ENCODE measurements around the gene CC2D1A.

The CC2D1A gene

GRCh38 chr19:13905634-13906520 lies at the start of gene CC2D1A, which contains the start of gene BRME1:
TSS of gene CC2D1A (plus strand) at chr19:13906201. CDS start at chr19:13906442, 241 bp downstream.
TSS of gene BRME1 (minus strand) at chr19:13906117. CDS start at chr19:13904892, 1,225 bp downstream.
- peak; percentile 92 for DNase-seq

GRCh38 chr19:13856497-13856896 lies 49.5 kb upstream of the CC2D1A start:
- DNase-seq = no peak

DNA sequence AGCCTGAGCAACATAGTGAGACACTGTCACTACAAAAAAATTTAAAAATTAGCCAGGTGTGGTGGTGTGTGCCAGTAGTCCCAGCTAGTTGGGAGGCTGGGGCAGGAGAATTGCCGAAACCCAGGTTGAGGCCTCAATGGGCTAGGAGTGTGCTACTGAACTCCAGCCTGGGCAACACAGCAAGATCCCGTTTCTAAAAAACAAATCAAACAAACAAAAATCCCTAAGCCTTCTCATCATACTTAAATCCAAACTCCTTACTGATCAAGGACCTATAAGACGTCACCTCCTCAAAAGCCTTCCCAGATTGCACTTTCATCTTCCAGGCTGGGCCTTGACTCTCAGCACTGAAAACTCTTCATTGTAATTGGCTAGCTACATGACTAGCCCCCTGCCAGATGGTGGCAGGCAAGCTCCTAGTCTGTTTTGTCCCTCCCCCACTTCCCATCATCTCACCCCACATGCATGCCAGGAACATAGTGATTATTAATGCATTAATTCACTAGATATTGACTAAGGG lies 46.6 kb upstream of the CC2D1A start:
- DNase-seq = no peak

DNA sequence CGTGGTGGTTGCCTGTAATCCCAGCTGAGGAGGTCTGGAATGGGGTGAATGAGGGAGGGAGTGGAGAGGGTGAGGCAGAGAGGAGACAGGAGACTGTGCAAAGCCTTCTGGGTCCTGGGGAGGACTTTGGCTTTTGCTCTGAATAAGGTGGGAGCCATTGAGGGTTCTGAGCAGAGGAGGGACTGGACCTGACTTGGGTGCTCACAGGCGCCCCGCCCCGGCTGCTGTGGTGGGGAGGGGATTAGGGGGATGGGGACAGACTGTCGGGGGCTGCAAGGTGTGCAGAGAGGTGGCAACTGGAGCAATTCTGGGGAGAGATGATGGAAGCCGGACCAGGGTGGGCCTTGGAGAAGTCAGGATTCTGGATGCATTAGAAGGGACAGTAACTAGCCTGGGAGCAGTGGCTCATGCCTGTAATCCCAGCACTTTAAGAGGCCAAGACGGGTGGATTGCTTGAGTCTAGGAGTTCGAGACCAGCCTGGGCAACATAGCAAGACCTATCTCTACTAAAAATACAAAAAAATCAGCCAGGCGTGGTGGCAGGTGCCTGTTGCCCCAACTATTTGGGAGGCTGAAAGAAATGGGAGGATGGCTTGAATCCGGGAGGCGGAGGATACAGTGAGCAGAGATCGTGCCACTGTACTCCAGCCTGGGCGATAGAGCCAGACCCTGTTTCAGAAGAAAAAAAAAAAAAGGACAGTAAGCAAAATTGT lies 45.2 kb upstream of the CC2D1A start:
- no peak for DNase-seq

- DNase-seq = no peak
These were observed 44.6 kb upstream of the CC2D1A start for GRCh38 chr19:13861392-13861713.

- peak; percentile 82 for DNase-seq
These were observed 44.1 kb upstream of the CC2D1A start for GRCh38 chr19:13861714-13862531.

- DNase-seq = no peak
These were observed 41.8 kb upstream of the CC2D1A start for GRCh38 chr19:13864046-13864666.

DNA sequence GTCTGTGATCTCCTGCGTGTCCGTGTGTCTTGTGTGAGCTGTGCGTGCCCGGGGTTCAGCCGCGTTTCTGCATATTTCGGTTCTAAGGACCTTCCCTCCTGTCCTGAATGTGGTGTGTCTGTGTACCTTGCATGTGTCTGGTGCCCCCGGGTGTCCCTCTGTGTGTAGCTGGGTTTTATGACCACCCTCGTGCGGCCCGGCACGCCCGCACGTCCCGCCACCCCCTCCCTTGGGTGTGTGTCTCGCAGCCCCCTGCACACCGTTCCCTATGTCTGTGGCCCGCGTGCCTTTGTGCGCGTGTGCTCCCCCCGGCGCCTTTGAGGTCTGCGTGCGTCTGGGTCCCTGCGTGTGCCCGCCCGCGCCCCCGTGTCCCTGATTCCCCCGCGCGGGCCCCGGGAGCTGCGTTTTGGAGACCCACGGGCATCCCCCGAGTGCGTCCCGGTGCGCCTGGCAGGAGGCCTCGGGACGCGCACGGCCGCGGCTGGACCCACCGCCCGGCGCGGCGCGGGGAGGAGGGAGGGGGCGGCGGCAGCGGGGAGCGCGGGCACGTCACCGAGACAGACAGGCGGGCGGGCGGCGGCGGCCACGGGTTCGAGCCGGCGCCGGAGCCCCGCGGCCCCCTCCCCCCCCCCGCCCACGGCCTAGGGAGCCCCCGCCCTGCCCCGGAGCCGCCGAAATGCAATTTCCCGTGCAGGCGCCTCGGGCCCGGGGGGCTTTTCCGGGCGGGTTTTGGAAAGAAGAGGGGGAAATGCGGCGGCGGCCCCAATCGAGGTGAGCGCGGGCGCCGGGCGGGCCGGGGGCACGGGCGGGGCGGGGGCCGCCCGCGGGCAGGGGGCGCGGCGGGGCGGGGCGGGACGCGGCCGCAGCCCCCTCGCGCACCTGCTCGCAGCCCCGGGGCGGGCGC lies 41.1 kb upstream of the CC2D1A start:
- DNase-seq = no peak

GRCh38 chr19:13865571-13866462 lies 40.2 kb upstream of the CC2D1A start:
- DNase-seq = no peak

GRCh38 chr19:13866463-13867046 lies 39.4 kb upstream of the CC2D1A start:
- DNase-seq = no peak

DNA sequence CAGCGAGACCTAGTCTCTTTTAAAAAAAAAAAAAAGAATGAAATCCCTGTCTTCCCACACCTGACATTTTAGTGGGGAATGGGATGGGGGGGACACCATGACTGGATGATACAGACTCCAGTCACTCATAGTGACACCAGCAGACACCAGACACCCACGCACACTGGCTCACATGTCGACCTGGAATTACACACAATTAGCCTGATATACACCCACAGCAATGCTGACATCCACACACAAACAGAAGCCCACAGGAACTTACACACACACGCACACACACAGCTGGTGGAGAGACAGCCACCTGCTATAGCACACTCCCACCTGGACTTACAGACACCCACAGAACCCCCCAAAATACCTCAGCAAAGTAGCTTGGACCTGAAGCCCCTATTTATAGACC lies 37.3 kb upstream of the CC2D1A start:
- no peak for DNase-seq

GRCh38 chr19:13869281-13869680 lies 36.7 kb upstream of the CC2D1A start:
- no peak for DNase-seq

- no peak for DNase-seq
These were observed 35.1 kb upstream of the CC2D1A start for GRCh38 chr19:13870873-13871272.

DNA sequence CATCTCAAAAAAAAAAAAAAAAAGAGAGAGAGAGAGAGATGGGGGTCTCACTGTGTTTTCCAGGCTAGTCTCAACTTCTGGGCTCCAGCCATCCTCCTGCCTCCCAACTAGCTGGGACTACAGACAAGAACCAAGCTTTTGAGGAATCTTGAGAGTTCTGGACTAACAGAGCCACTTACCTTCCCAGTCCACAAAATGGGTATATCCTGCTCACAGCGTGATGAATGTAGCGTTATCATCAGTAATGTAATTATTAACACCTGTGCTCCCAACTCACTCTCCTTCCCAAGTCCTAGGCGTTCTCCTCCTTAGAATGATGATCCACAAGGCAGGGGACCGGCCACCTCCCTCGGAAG lies 33.7 kb upstream of the CC2D1A start:
- no peak for DNase-seq

DNA sequence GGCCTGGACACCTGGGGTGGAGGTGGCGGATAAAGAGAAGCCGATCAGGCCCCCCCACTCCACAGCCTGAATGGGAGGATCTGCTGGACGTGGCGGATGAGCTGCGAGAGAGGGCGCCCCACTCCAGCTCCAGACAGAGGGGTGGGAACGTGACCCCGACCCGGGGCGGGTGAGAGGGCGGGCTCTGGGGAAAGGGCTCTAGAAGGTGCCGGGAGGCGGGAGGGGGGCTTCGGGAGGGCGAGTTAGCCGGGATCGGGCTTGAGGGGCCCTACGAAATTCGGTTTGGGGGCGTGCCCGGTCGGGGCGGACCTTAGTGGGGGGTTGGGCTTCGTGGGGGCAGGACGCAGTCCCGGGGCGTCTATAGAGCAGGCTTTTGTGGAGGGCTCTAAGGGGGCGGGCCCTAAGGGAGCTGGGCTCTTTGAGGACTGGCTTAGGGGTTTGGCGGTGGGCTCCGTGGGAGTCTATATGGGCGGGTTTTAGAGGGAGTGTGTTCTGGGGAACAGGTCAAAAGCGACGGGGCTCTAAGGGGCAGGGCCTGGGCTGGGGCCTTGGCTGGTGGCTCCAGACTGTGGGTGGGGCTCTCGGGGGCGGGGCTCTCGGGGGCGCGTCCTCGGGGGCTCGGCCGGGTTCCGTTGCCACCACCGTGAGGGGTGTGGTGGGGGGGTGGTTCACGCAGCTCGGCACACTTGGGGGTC lies 33.2 kb upstream of the CC2D1A start:
- DNase-seq = no peak

DNA sequence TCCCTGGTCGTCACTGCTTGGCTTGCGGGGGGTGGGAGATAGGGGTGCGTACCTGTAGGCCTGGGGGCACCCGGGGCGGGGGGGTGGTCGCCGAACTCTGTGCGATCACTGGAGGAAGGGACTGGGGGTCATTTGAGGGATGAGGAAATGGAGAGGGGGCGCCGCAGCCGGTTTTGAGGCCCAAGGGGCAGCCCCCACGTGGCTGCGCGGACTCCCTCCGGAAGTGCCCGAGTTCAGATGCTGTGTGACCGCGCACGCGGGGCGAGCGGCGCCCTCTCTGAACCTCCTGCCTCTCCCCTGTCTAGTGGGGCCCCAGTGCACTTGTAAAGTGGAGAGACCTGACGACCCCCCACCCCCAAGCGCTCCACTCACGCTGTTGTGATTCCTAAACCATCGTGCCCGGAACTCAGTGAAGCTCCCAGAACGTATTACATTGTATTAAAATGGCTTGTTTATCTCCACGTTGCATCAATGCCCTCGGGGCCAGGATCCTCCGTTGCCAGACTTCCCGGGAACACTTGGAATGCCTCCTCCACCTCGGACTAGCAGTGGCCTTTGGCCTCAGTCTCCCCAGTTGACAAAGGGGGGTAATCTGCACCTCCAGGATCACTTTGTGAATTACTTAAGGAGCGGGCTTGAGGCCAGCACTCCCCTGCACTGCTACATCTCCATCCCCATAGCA lies 32.0 kb upstream of the CC2D1A start:
- DNase-seq = no peak

DNA sequence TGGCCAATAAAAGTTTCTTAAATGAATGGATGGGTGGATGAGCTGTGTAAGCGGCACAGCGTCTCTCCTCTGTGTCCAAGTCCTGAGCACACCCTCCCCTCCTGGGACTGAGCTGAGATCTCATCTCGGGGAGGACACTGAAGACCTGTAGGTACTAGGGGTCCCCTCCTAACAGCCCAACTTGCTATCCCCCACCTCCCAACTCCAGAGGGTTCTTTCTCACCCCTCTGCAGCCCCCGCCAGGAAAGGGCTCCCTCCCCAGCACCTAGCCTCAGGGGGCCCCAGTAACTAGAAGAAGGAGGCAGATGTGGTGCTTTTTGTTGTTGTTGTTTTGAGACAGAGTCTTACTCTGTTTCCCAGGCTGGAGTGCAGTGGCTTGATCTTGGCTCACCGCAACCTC lies 30.2 kb upstream of the CC2D1A start:
- no peak for DNase-seq

DNA sequence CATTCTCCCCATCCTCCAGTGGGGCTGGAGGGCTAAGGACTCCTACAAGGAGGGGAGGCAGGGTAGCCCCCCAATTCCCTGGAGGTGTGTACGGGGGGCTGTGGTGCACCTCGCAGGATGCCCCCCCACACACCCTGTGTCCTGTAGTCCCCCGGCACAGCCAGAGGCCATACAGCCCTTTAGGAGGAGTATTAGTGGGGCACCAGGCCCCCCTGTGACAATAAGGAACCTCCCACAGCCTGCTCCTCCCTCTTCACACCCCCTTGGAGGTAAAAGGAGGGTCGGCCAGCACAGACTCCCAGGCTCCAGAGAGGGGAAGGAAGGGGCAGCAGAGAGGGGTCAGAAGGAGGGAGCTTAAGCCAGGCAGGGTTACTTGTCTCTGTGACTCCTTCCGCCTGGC lies 29.2 kb upstream of the CC2D1A start, which contains the start of gene NANOS3:
Gene NANOS3, plus strand, starts transcription at position 301 of the 400 bp plus-strand sequence. CDS start 115 bp downstream, outside the sequence.
- DNase-seq = no peak

DNA sequence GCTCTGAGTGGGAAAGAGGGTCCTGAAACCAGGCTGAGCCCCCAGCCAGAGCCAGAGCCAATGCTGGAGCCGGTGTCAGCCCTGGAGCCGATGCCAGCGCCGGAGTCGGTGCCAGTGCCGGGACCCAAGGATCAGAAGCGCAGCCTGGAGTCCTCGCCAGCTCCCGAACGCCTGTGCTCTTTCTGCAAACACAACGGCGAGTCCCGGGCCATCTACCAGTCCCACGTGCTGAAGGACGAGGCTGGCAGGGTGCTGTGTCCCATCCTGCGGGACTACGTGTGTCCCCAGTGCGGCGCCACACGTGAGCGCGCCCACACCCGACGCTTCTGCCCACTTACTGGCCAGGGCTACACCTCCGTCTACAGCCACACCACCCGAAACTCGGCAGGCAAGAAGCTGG lies 28.7 kb upstream of the CC2D1A start:
- no peak for DNase-seq

All from activated CD4-positive, alpha-beta T cell treated with anti-CD3 and anti-CD28 coated beads for 1 hour (primary cell).